GM21786 (cell line): ENCODE data around the gene ZFP69B.
A peak's percentile ranks its signal among the peaks of the same experiment; 100 is the strongest.

ENCODE experiments used
- ATAC-seq: cut with Tn5 transposase; IDR thresholded peaks from one replicate; pipeline ENCODE4 v1.9.1; 2021; ENCODE audit not compliant: unreplicated experiment

ZFP69B gene

DNA sequence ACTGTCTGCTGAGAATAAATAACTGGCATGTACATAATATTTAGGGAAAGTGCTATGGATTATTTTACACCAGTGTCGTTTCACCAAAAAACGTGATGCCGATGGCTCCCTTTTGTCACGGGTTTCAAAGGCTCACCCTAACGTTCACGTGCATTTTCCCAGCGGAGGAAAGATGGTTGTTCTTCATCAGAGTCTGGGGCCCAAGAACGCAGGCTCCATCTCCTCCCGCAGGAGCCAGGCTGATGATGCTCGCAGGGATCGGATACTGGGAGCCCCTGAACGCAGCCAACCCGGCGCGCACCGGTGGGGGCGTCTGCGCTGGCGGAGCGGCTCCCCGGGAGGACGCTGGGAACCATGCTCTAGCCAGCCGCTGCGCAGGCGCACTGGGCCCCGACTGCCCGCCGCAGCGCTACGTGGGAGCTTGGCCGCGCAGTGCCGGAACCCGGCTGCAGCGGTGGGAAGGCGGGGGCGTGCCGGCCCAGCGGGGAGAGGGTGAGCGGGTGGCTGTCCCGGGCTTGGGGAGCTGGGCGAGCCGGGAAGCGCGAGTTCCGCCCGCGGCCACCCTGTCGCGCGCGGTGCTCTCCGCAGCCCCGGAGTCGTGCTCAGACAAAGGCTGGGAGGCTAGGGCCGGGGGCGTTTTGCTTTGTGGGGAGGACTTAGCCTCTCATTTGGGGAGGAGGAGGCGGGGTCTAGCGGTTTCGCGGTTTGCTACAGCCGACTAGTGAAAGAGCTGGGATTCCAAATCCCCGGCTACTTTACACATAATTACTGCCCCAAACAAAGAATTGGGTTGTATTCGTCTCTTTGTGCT is at the start of gene ZFP69B:
TSS of gene ZFP69B (plus strand) at position 793 of the 811 bp plus-strand sequence. CDS start 486 bp downstream, outside the sequence.
- ATAC-seq = peak; percentile 74

DNA sequence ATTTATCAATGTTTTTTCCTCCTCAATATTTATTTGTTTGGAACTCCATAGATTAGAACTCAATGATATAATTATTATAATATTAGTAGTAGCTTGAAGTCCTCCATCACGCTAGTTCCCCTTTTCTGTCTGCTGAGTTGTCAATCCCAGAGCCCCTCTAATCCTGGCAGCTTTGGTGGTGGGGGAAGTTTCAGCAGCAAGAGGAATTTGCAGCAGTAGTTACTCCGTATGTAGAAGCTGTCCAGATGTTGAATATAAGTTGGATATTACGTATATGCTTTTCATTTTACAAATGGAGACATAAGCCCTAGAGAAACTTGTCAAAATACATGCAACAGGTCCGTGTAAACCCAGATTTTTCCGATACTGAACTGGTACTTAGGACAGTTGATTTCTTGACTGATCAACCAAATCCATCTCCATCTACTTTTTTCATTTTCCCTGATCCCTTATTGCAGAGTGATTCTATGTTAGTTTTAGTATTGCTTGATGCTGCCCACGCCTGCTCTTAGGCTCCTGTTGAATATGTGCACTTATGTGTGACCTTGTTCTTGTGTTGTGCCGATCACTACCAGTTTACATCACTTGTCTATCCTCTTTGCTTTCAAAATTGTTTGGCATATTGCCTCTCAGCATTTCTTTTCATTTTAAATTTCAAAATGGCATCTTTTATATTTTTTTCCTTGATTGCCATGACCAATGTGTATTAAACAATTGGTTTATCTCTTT is 48.6 kb upstream of the ZFP69B start:
- no peak for ATAC-seq

DNA sequence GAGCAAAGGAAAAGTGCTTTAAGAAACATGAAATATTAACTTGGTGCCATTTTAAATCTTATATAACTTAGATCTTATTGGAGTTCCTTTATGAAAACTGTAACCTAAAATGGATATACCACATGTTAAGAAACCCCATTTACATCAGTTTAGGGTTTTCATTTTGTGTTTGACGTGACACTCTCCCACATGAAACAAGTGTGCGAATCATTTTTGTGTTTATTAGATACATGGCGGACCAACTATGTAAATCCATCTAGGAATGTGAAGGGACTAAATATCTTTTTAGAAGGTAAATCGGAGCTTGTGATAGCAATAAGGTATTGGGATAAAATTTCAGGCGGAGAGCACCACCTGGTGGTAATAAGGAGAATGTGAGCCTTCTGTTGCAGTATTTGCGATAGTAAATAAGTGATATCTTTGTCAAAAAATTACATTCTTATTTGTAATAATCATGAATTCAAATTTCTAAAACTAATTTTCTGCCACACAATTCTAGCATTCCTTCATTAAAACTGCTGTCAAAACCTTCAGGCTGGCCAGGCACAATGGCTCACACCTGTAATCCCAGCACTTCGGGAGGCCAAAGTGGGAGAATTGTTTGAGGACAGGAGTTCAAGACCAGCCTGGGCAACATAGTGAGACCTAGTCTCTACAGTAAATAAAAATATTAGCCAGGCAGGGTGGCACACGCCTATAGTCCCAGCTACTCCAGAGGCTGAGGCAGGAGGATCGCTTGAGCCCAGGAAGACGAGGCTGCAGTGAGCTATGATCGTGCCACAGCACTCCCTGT is 45.4 kb upstream of the ZFP69B start:
- no peak for ATAC-seq

DNA sequence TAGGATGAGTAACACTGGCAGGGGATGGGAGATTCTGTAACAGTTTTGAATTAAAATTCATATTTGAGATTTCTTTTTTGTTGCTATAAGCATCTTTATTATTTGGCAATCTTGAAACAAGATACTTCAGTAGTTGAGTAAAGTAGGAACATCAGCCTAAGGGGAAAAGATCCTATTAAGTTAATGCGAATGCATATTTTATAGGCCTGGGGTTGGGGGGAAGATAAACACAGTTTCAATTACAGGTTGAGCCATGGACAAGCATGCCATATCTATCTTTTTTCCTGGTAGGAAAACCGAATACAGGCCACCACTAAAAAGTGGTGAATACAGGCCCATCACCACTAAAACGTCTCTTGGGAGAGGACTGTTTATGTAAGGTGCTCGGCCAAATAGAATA is 44.5 kb upstream of the ZFP69B start:
- ATAC-seq = no peak

DNA sequence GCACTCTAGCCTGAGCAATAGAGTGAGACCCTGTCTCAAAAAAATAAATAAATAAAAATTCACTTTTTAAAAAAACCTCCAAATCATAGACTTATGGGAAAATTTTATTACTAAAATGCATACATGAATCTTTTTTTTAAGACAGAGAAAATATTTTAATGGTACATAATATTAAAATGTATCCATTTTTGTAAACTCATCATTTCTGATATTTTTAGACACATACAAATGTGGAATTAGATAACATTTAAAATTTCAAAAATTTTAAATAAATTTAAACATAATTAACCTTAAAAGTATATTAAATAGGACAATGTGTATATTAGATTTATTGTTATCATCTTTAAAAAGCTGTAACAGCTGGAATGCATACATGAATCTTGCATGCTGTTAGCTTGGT is 42.8 kb upstream of the ZFP69B start:
- ATAC-seq = no peak

- ATAC-seq = no peak
Observed at GRCh38 chr1:40409467-40409866, 40.8 kb upstream of the ZFP69B start.

DNA sequence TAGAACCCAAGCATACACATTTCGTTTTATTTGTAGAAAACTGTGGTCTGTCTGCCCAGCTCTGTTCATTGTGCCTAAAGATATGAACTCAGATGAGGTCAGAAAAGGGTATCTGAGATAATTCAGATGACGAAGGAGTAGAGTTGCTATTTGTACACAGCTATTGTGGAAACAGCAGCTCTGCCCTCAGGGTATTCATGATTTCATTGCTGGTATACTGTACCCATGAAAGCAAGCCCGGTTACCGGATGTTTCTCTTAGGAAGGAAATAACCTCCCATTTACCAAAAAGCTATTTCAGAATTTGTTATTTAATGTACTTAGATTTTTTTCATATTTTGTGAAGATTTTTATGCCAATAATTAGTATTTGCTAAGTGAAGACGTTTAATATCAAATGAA is 39.0 kb upstream of the ZFP69B start:
- no peak for ATAC-seq

- no peak for ATAC-seq
Observed at GRCh38 chr1:40411843-40412242, 38.4 kb upstream of the ZFP69B start.

DNA sequence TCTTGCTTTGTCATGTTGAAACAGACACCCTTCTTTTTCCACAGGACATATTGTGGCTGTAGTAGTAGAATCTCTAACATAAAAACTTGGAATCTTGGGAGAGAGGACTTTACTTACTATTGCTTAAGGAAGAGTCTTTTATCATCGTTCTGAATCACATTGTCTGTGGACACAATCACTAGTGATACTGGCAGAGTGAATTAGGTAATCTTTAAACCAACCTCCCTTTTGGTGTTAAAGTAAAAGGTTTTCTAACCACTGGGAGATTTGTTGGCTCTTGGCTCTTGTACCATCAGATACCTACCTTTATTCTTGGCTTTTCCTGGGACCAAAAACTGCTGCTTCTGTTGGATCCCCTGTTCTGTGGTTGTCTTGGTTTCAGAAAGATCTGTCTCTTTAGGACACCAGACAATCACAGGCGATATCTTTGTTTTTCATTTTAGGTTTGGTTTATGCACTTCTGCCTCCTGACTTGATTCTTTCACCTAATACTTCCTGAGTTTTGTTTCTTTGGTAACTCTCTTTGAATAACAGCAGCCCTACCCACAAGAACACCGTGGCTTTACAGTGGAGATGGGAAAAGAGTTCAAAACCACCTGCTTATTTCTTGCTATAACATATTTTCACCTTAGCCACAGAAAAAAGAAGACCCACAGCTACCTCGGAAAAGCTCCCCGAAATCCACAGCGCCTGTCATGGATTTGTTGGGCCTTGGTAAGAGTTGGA is 36.6 kb upstream of the ZFP69B start:
- no peak for ATAC-seq

DNA sequence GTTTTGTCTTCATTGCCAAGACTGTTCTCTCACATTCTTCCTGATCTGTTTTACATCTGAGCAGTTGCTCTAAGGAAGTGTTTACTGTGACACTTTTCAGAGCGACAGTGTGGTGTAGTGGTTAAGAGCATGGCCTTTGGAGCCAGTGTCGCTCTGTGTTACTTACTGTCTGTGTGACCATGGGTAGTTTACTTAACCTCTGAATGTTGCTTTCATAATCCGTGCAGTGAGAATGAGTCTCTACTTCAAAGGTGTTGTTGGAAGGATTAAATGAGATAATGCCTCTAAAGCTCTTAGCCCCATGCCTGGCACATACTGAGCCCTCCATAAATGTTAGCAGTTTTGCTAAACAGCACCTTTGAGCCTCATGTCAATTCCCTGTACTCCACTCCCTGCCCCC is 35.9 kb upstream of the ZFP69B start:
- no peak for ATAC-seq

GRCh38 chr1:40416709-40417108 is 33.6 kb upstream of the ZFP69B start:
- ATAC-seq = no peak

GRCh38 chr1:40421431-40422384 is 28.6 kb upstream of the ZFP69B start:
- no peak for ATAC-seq

GRCh38 chr1:40422630-40423263 is 27.5 kb upstream of the ZFP69B start:
- ATAC-seq = no peak

GRCh38 chr1:40423264-40423642 is 27.0 kb upstream of the ZFP69B start:
- ATAC-seq = no peak

GRCh38 chr1:40423951-40424618 is 26.2 kb upstream of the ZFP69B start:
- no peak for ATAC-seq

- no peak for ATAC-seq
Observed at GRCh38 chr1:40425198-40425597, 25.1 kb upstream of the ZFP69B start.

- ATAC-seq = no peak
Observed at GRCh38 chr1:40431385-40431784, 18.9 kb upstream of the ZFP69B start.

DNA sequence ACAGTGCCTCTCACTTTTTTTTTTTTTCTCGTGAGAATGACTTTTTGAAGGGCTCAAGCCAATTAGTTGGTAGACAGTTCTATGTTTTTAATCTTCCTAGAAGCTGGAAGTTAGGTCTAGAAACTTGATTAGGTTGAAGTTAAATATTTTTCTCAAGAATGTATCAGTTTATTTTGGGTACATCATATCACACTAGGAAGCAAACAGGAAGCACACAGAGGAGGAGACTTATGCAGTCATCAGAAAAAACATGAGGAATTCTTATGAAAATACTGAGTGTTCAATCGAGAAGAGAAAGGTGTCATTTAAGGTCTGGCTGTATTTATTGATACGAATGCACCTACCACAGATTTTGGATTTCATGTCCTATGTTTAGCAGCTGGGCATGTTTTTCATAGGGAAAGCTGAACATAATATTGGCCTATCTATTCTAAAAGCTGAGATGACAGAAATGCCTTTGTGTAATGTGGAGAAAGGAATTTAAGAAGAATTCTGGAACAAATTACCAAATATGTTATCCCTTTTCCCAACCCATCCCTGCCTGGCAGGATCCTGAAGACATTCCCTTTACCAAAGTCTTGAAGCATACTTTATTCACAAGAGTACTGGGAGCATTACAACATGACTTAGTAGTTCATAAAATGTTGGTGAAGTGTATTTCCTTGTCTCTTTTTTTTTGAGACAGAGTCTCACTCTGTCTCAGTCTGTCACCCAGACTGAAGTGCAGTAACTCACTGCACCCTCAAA is 17.5 kb upstream of the ZFP69B start:
- no peak for ATAC-seq
